Heart right ventricle (tissue), 16 donors: ENCODE results near the gene CDR2. TPM values are rescaled to one million over a fixed set of nuclear protein-coding genes. Genes with fewer than 3 reads are reported as not detected.

Experiments
- ATAC-seq, 8 donors: fragments of 200-7000 bp; cut with Tn5 transposase; one replicate each; pipeline ENCODE4 v1.9.1; 2020; ENCODE audit warnings: mild to moderate bottlenecking in 8 of 8, moderate library complexity in 8 of 8, moderate number of reproducible peaks in 1 of 8
- DNase-seq, 2 donors: peaks; one replicate each; pipeline ENCODE4 v3.0.0-alpha.2; 2020
- H3K27ac ChIP-seq, 10 donors: fragments of 200-600 bp; sonication (generic) in 2 of 10; one replicate each; pipeline versions ENCODE4 v1.5.0 to v1.8.0; 2020 to 2022; ENCODE audit warnings: mild to moderate bottlenecking in 3 of 10
- H3K27me3 ChIP-seq, 7 donors: fragments of 200-600 bp; one replicate each; pipeline ENCODE4 v1.8.0; 2021 to 2022; ENCODE audit warnings: mild to moderate bottlenecking in 2 of 7
- H3K36me3 ChIP-seq, 9 donors: fragments of 200-600 bp; sonication (generic) in 1 of 9; one replicate each; pipeline versions ENCODE4 v1.5.0 to v1.8.0; 2020 to 2022; ENCODE audit warnings: mild to moderate bottlenecking in 2 of 9
- H3K4me1 ChIP-seq, 9 donors: fragments of 200-600 bp; sonication (generic) in 1 of 9; one replicate each; pipeline versions ENCODE4 v1.5.0 to v1.8.0; 2020 to 2022; ENCODE audit warnings: mild to moderate bottlenecking in 4 of 9
- H3K4me3 ChIP-seq, 10 donors: fragments of 200-600 bp; sonication (generic) in 2 of 10; one replicate each; pipeline versions ENCODE4 v1.5.0 to v1.8.0; 2020 to 2022; ENCODE audit warnings: mild to moderate bottlenecking in 7 of 10, moderate library complexity in 2 of 10
- H3K9me3 ChIP-seq, 11 donors: fragments of 200-600 bp in 10 of 11; sonication (generic) in 2 of 11; one replicate each; pipeline versions ENCODE4 v1.5.0 to v1.8.0; 2013 to 2022; ENCODE audit warnings: mild to moderate bottlenecking in 2 of 11, control low read depth in 1 of 11, moderate library complexity in 1 of 11
- CTCF ChIP-seq, 9 donors: fragments of 200-600 bp; sonication (generic) in 2 of 9; IDR thresholded peaks; one replicate each; pipeline versions ENCODE4 v1.5.0 to v1.8.0; 2021 to 2022; ENCODE audit warnings: antibody characterized with exemption in 9 of 9, mild to moderate bottlenecking in 5 of 9, moderate library complexity in 1 of 9
- WGBS, 2 donors: extraction: QIAGEN DNeasy Blood & Tissue Kit; methylation state at CpG; one replicate each; pipeline ENCODE4 v1.1.7; 2013; ENCODE audit warnings: inconsistent platforms in 1 of 2; 5-methylcytosine and 5-hydroxymethylcytosine counted together
- intact Hi-C, 10 donors: fragments of 100-400 bp; cut with DNase I; formaldehyde crosslinking; loops; one replicate each; pipeline versions ENCODE4 v1.11.1 to v1.14.2; 2022
- polyA plus RNA-seq, 2 donors: library from polyadenylated mRNA; stranded (reverse); fragments of 200-250 nt; gene quantifications; one replicate each; pipeline ENCODE4 v1.2.3, GENCODE V29; 2013
- total RNA-seq, 10 donors: library from RNA; stranded (reverse); fragmentation: NEBNext Ultra II Directional in 3 of 10; extraction: Animal tissue kit (Norgen Biotek cat#: 25700) in 3 of 10; gene quantifications; one replicate each; pipeline versions ENCODE4 v1.2.1 to v1.2.4, GENCODE V29; 2021 to 2023
- donor health status: Arrhythmogenic right ventricular cardiomyopathy.
- donor health status: ischemic (EF 13 %, LVEDD 7.1; RV severe dilation, severe dysfunction).
- donor health status: healthy with polysubstance abuse.
- donor health status: DM: no; HTN: yes; CAD: no.
- donor health status: DM: no; HTN: no; CAD: no.
- donor health status: ischemic (EF 25% LVEDD 6.9; RV normal size, moderate dysfunction).
- donor health status: ischemic (EF 25% LVEDD 5.7; RV mildly dilated, moderate dysfunction).
- donor health status: healthy.
- donor health status: DM: yes; HTN: yes; CAD: no.
- donor health status: Ischemic cardiomyopathy.
- donor health status: ischemic (EF 35%, LVEDD 5.7; RV mildly dilated, moderate dysfunction).
- donor health status: nonischemic (EF 11% LVEDD 7.7; RV severe dilation, severe dysfunction).
- donor health status: DM: yes; HTN: yes; CAD: no.
- donor health status: PGD.
- donor health status: ischemic (EF 29% LVEDD 5.4; RV normal size, mild dysfunction).
- donor health status: nonischemic (EF 23%, LVEDD 6.1; RV moderate dilation, normal function).

CDR2 gene
- total and polyA plus RNA-seq, 12 donors, result 4.2 to 8.4 (median 6.9) TPM

- TF ChIP-seq CTCF (IDR thresholded peaks at IDR 0.05), result no peak
- Histone ChIP-seq H3K36me3 (peaks cover 0 to 100% (median 45%) of the 10 kb centered on the region in 9 donors), H3K27me3 (no peaks in the 10 kb centered on the region), H3K27ac (no peak overlapping the region), H3K4me1 (peaks cover 0 to 8% (median 4%) of the 10 kb centered on the region in 9 donors), H3K4me3 (no peak overlapping the region), H3K9me3 (no peaks in the 10 kb centered on the region)
- 91 to 92% methylated on average over 24 of the region's 24 CpGs for WGBS, 2 donors
- intact Hi-C loops, result loop anchor here in 3 of 10 donors (10.0 kb wide), 2 partner anchors 91 to 1169 kb away; partner anchors contain the start of genes DNAH3 (in 2 of the 3) and LDAF1 (in 2 of the 3)
- DNase-seq, result no peak
- no peak for ATAC-seq
Observed at GRCh38 chr16:22323959-22324786, 50.2 kb downstream of the CDR2 start.

GRCh38 chr16:22323173-22323958 lies 51.1 kb downstream of the CDR2 start:
- no peak overlapping the region for H3K27ac ChIP-seq
- TF ChIP-seq CTCF (IDR thresholded peaks at IDR 0.05), result no peak
- peaks cover 0 to 11% (median 4%) of the 10 kb centered on the region in 9 donors for H3K4me1 ChIP-seq
- H3K27me3 ChIP-seq, result no peaks in the 10 kb centered on the region
- intact Hi-C loops, result loop anchor here in 3 of 10 donors (10.0 kb wide), 2 partner anchors 91 to 1169 kb away; partner anchors contain the start of genes DNAH3 (in 2 of the 3) and LDAF1 (in 2 of the 3)
- 92 to 94% methylated on average over 12 of the region's 12 CpGs for WGBS, 2 donors
- no peak for DNase-seq
- no peak for ATAC-seq
- peaks cover 0 to 100% (median 47%) of the 10 kb centered on the region in 9 donors for H3K36me3 ChIP-seq
- no peaks in the 10 kb centered on the region for H3K9me3 ChIP-seq
- no peak overlapping the region for H3K4me3 ChIP-seq

GRCh38 chr16:22322741-22323140 lies 51.7 kb downstream of the CDR2 start:
- intact Hi-C loops, result loop anchor here in 3 of 10 donors (10.0 kb wide), 2 partner anchors 92 to 1168 kb away; partner anchors contain the start of genes DNAH3 (in 2 of the 3) and LDAF1 (in 2 of the 3)
- H3K36me3 ChIP-seq, result peaks cover 0 to 100% (median 45%) of the 10 kb centered on the region in 9 donors
- H3K27ac ChIP-seq, result no peak overlapping the region
- H3K27me3 ChIP-seq, result no peaks in the 10 kb centered on the region
- no peak for TF ChIP-seq CTCF (IDR thresholded peaks at IDR 0.05)
- ATAC-seq (no peak), DNase-seq (no peak)
- H3K4me1 ChIP-seq, result peaks cover 0 to 15% (median 4%) of the 10 kb centered on the region in 9 donors
- H3K9me3 ChIP-seq, result no peaks in the 10 kb centered on the region
- H3K4me3 ChIP-seq, result no peak overlapping the region
- WGBS, 2 donors, result 96 to 97% methylated on average over 17 of the region's 17 CpGs

GRCh38 chr16:22322021-22322471 lies 52.4 kb downstream of the CDR2 start:
- peaks cover 0 to 15% (median 4%) of the 10 kb centered on the region in 9 donors for H3K4me1 ChIP-seq
- H3K4me3 ChIP-seq, result no peak overlapping the region
- WGBS, 2 donors, result 93 to 98% methylated on average over 11 of the region's 11 CpGs
- ATAC-seq, result peak in 1 of 8 donors; percentile 8
- H3K9me3 ChIP-seq, result no peaks in the 10 kb centered on the region
- TF ChIP-seq CTCF (IDR thresholded peaks at IDR 0.05), result no peak
- intact Hi-C loops, result loop anchor here in 3 of 10 donors (10.0 kb wide), 2 partner anchors 93 to 1167 kb away; partner anchors contain the start of genes DNAH3 (in 2 of the 3) and LDAF1 (in 2 of the 3)
- no peaks in the 10 kb centered on the region for H3K27me3 ChIP-seq
- no peak overlapping the region for H3K27ac ChIP-seq
- peaks cover 3 to 100% (median 52%) of the 10 kb centered on the region in 9 donors for H3K36me3 ChIP-seq
- no peak for DNase-seq
